HCT116 (cell line): ENCODE results near the gene LY9. TPM values are rescaled to one million over a fixed set of nuclear protein-coding genes. Genes with fewer than 3 reads are reported as not detected.
A peak's percentile ranks its signal among the peaks of the same experiment; 100 is the strongest.

Experiments used
- ATAC-seq: fragments of 200-7000 bp; cut with Tn5 transposase; 2 replicates; pipeline ENCODE4 v1.9.1; 2020; ENCODE audit warnings: mild to moderate bottlenecking, moderate library complexity
- BruUV-seq: library from RNA; stranded (reverse); fragments of 400-500 nt; replicated peaks from 2 replicates; lab custom pipeline; 2021; lab: Mats Ljungman, UMichigan
- CTCF ChIA-PET: fragments of 300-600 bp; sonication (Branson Sonifier 250); formaldehyde crosslinking; loops from one replicate; lab custom pipeline; 2021; ENCODE audit warnings: antibody characterized with exemption; lab: Charles Lee
- POLR2A ChIA-PET: fragments of 300-600, 350-600 bp; sonication (Branson Sonifier 250); formaldehyde crosslinking; loops from one replicate; lab custom pipeline; 2021; ENCODE audit warnings: antibody characterized with exemption; lab: Charles Lee
- RAD21 ChIA-PET, 2 experiments: fragments of 300-600 bp; sonication (Branson Sonifier 250); formaldehyde crosslinking; loops; one replicate each; lab custom pipeline; 2023; ENCODE audit warnings: low total read pairs in 2 of 2; ENCODE audit not compliant: uncharacterized antibody in 2 of 2, unreplicated experiment in 2 of 2, low non-redundant PET in 1 of 2; lab: Charles Lee
- DNase-seq: peaks from one replicate; pipeline ENCODE4 v3.0.0-alpha.2; 2010; ENCODE audit warnings: low read depth, low spot score
- H2AFZ ChIP-seq: fragments of 200-600 bp; shearing (Covaris generic), sonication (generic); 2 replicates; pipeline ENCODE4 v1.6.1; 2017; ENCODE audit warnings: low read depth, mixed run types, mixed read lengths, antibody characterized with exemption, low read length; ENCODE audit not compliant: poor library complexity, severe bottlenecking
- H3K27ac ChIP-seq: 2 replicates; pipeline ENCODE4 v1.5.1; 2012; ENCODE audit warnings: low read depth, low read length
- H3K27me3 ChIP-seq: fragments of 200-600 bp; sonication (generic); 2 replicates; pipeline ENCODE4 v1.6.1; 2016; ENCODE audit warnings: mixed run types, low read length, mixed read lengths; ENCODE audit not compliant: insufficient read depth
- H3K36me3 ChIP-seq, 2 experiments: fragments of 200-500 bp in 1 of 2; fragments of 200-600 bp in 1 of 2; sonication (Bioruptor generic) in 1 of 2; sonication (generic) in 1 of 2; 2 replicates each; pipeline versions ENCODE4 v1.5.1 to v1.6.1; 2014 to 2016; ENCODE audit warnings: low read length in 2 of 2, inconsistent platforms in 1 of 2, mixed read lengths in 1 of 2, mixed run types in 1 of 2; ENCODE audit not compliant: insufficient read depth in 2 of 2, control insufficient read depth in 1 of 2
- H3K4me1 ChIP-seq, 2 experiments: fragments of 200-600 bp in 1 of 2; sonication (generic) in 1 of 2; 2 replicates each; pipeline versions ENCODE4 v1.5.1 to v1.6.1; 2012 to 2017; ENCODE audit warnings: low read length in 2 of 2, inconsistent platforms in 1 of 2, mild to moderate bottlenecking in 1 of 2, mixed read lengths in 1 of 2, mixed run types in 1 of 2, moderate library complexity in 1 of 2; ENCODE audit not compliant: insufficient read depth in 2 of 2, control insufficient read depth in 1 of 2
- H3K4me2 ChIP-seq: fragments of 200-600 bp; sonication (generic); 2 replicates; pipeline ENCODE4 v1.6.1; 2017; ENCODE audit warnings: mixed run types, low read length, mixed read lengths
- H3K4me3 ChIP-seq, 2 experiments: fragments of 200-600 bp in 1 of 2; sonication (generic) in 1 of 2; replicated peaks in 1 of 2; 2 replicates each; pipeline ENCODE4 v1.5.1; 2011 to 2016; ENCODE audit warnings: low read length in 2 of 2, control low read depth in 1 of 2, low read depth in 1 of 2, mild to moderate bottlenecking in 1 of 2, mixed read lengths in 1 of 2, mixed run types in 1 of 2
- H3K79me2 ChIP-seq: fragments of 200-600 bp; sonication (generic); 2 replicates; pipeline ENCODE4 v1.6.1; 2017; ENCODE audit warnings: mild to moderate bottlenecking, mixed run types, low read length, moderate library complexity, mixed read lengths; ENCODE audit not compliant: insufficient read depth
- H3K9ac ChIP-seq: fragments of 200-600 bp; sonication (generic); 2 replicates; pipeline ENCODE4 v1.6.1; 2016; ENCODE audit warnings: low read length, mixed read lengths
- H3K9me2 ChIP-seq: fragments of 200-600 bp; sonication (generic), shearing (Covaris generic); 2 replicates; pipeline ENCODE4 v1.6.1; 2017; ENCODE audit warnings: mixed run types, mild to moderate bottlenecking, moderate library complexity; ENCODE audit not compliant: insufficient read depth
- H3K9me3 ChIP-seq, 2 experiments: fragments of 200-500 bp in 1 of 2; fragments of 200-600 bp in 1 of 2; sonication (Bioruptor generic) in 1 of 2; sonication (generic) in 1 of 2; 2 replicates each; pipeline ENCODE4 v1.6.1; 2014 to 2017; ENCODE audit warnings: low read length in 2 of 2, mixed read lengths in 2 of 2, inconsistent platforms in 1 of 2, low read depth in 1 of 2, mild to moderate bottlenecking in 1 of 2, mixed run types in 1 of 2, moderate library complexity in 1 of 2; ENCODE audit not compliant: control insufficient read depth in 1 of 2, insufficient read depth in 1 of 2
- H4K20me1 ChIP-seq: fragments of 200-600 bp; sonication (generic), shearing (Covaris generic); 2 replicates; pipeline ENCODE4 v1.6.1; 2017; ENCODE audit warnings: mixed run types, mild to moderate bottlenecking, moderate library complexity; ENCODE audit not compliant: insufficient read depth
- CTCF ChIP-seq, 3 experiments: fragments of 200-600 bp in 1 of 3; sonication (generic) in 1 of 3; IDR thresholded peaks in 2 of 3; conservative IDR thresholded peaks in 1 of 3; 2 replicates each; pipeline ENCODE4 v1.5.1; 2012 to 2017; ENCODE audit warnings: low read depth in 2 of 3, low read length in 2 of 3, antibody characterized with exemption in 1 of 3, borderline replicate concordance in 1 of 3, control low read depth in 1 of 3, mild to moderate bottlenecking in 1 of 3, mixed read lengths in 1 of 3, mixed run types in 1 of 3, moderate library complexity in 1 of 3; ENCODE audit not compliant: insufficient read depth in 1 of 3
- MAX ChIP-seq: IDR thresholded peaks from 2 replicates; pipeline ENCODE4 v1.6.1; 2012
- RAD21 ChIP-seq: IDR thresholded peaks from 2 replicates; pipeline ENCODE4 v1.6.1; 2012; ENCODE audit warnings: low read depth, mild to moderate bottlenecking
- intact Hi-C: fragments of 100-400 bp; cut with micrococcal nuclease; formaldehyde crosslinking; loops from 2 replicates; pipeline ENCODE4 v1.10.0; 2022
- total RNA-seq: library from RNA; stranded (reverse); gene quantifications from one replicate; pipeline ENCODE4 v1.2.1, GENCODE V29; 2021; ENCODE audit not compliant: unreplicated experiment

LY9 gene
- total RNA-seq, 1 experiment from 2014 or later = 0.22 TPM

DNA sequence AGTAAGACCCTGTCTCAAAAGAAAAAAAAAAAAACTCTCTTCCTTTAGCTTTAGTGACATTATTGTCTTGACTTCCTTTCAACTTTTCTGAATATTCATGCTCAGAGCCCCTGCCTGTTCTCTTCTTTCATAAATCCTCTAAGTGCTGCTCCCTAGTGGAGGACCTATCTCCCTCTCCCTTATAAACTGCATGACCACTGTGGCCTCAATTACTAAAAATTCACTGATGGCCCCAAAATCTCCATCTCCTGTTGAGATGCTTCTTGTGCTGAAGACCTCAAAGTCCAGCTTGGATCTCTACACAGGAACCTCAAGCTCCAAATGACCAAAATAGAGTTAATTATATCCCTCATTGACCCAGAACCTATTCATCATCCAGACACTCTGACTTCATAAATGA, 81.2 kb downstream of the LY9 start:
- Histone ChIP-seq H3K36me3 (no peaks in the 10 kb centered on the region), H3K4me3 (no peak overlapping the region), H3K9me3 (no peaks in the 10 kb centered on the region)
- TF ChIP-seq RAD21 (0 out of 2 replicates have a peak, but pooled peaks have one; percentile 20), MAX (no peak), CTCF (IDR thresholded peaks at IDR 0.05 in 2 of 3, conservative IDR thresholded peaks at IDR 0.05 in 1 of 3; ENCODE audit: borderline replicate concordance in 1 of 3, insufficient read depth in 1 of 3, low read depth in 2 of 3, low read length in 2 of 3) (peak; percentile 11 to 43 (median 39); a peak in 3 of 6 replicates)
- TF ChIP-seq, all 23 proteins: peak for 2
- DNase-seq = no peak
- peak; percentile 71 for ATAC-seq
- ChIA-PET RAD21 (no interaction called here), POLR2A (no interaction called here), CTCF (interaction anchor here (0.6 kb wide), 2 partner anchors 170 to 1583 kb away, joined by 3 read pairs; no protein-coding TSS in a partner anchor)
- no peak overlapping the region for H3K4me2 ChIP-seq
- intact Hi-C loops = no loop called here
- no peaks in the 10 kb centered on the region for H4K20me1 ChIP-seq
- no peak overlapping the region for H3K9ac ChIP-seq
- H3K79me2 ChIP-seq = no peaks in the 10 kb centered on the region
- H2AFZ ChIP-seq = no peak overlapping the region
- H3K27me3 ChIP-seq = no peaks in the 10 kb centered on the region
- BruUV-seq = no TSS peak
- no peak overlapping the region for H3K27ac ChIP-seq
- no peaks in the 10 kb centered on the region for H3K4me1 ChIP-seq
- no peaks in the 10 kb centered on the region for H3K9me2 ChIP-seq

Other genes starting within 250 kb of the LY9 start
- gene CD84, start 216.7 kb upstream of the LY9 start, total RNA-seq = 0.02 TPM
- 0.30 TPM for gene SLAMF1, start 149.1 kb upstream of the LY9 start, total RNA-seq
- gene CD48, start 84.4 kb upstream of the LY9 start, total RNA-seq = 0.20 TPM
- gene SLAMF7, start 56.9 kb upstream of the LY9 start, total RNA-seq = 0.34 TPM
- gene CD244, start 66.7 kb downstream of the LY9 start, total RNA-seq = not detected
- not detected for gene ITLN1, start 89.0 kb downstream of the LY9 start, total RNA-seq
- 0.20 TPM for gene ITLN2, start 158.6 kb downstream of the LY9 start, total RNA-seq
- gene F11R, start 225.0 kb downstream of the LY9 start, total RNA-seq = 86.7 TPM
- gene TSTD1, start 242.8 kb downstream of the LY9 start, total RNA-seq = 116 TPM
- 48.0 TPM for gene USF1, start 249.8 kb downstream of the LY9 start, total RNA-seq